Endothelial cell of umbilical vein (primary cell): Measurements from ENCODE around the gene ME3. TPM values are rescaled to one million over a fixed set of nuclear protein-coding genes. Genes with fewer than 3 reads are reported as not detected.

Experiments used
- Bru-seq: library from RNA; stranded (reverse); fragments of 400-500 nt; gene quantifications from one replicate; lab custom pipeline; 2021; lab: Mats Ljungman, UMichigan
- BruChase-seq, 2 experiments: library from RNA; stranded (reverse); fragments of 400-500 nt; gene quantifications; one replicate each; lab custom pipeline; 2021; lab: Mats Ljungman, UMichigan
- BruUV-seq: library from RNA; stranded (reverse); fragments of 400-500 nt; replicated peaks from 2 replicates; lab custom pipeline; 2021; lab: Mats Ljungman, UMichigan
- CTCF ChIA-PET: fragments of 300-600, 350-600 bp; sonication (Branson Sonifier 250); formaldehyde crosslinking; loops from one replicate; lab custom pipeline; 2021; ENCODE audit warnings: antibody characterized with exemption, inconsistent platforms; lab: Charles Lee
- POLR2A ChIA-PET: fragments of 300-600, 350-600 bp; sonication (Branson Sonifier 250); formaldehyde crosslinking; loops from one replicate; lab custom pipeline; 2021; ENCODE audit warnings: antibody characterized with exemption, inconsistent platforms; lab: Charles Lee
- DNase-seq: peaks from one replicate; pipeline ENCODE4 v3.0.0-alpha.2; 2011; ENCODE audit warnings: low read depth, low spot score
- FAIRE-seq: peaks from 2 replicates; lab custom pipeline; 2011; peaks lifted over from hg19 to GRCh38; lab: Jason Lieb, UNC
- H2AFZ ChIP-seq: 2 replicates; pipeline ENCODE4 v1.6.0; 2012; ENCODE audit warnings: low read depth, low read length, control low read depth, inconsistent platforms
- H3K27ac ChIP-seq: 2 replicates; pipeline ENCODE4 v1.5.1; 2011; ENCODE audit warnings: low read depth, mild to moderate bottlenecking, control low read depth, low read length, moderate library complexity; ENCODE audit not compliant: insufficient read depth
- H3K27me3 ChIP-seq, 2 experiments: 2 replicates each; pipeline versions ENCODE4 v1.6.0 to v1.6.1; 2011; ENCODE audit warnings: low read length in 2 of 2, mixed read lengths in 1 of 2; ENCODE audit not compliant: control insufficient read depth in 2 of 2, insufficient read depth in 2 of 2
- H3K36me3 ChIP-seq, 2 experiments: 2 replicates in 1 of 2; 3 replicates in 1 of 2; pipeline ENCODE4 v1.5.1; 2011; ENCODE audit warnings: low read length in 2 of 2, mild to moderate bottlenecking in 1 of 2, moderate library complexity in 1 of 2; ENCODE audit not compliant: control insufficient read depth in 2 of 2, insufficient read depth in 2 of 2; ENCODE audit errors: extremely low read depth in 1 of 2
- H3K4me1 ChIP-seq: 3 replicates; pipeline ENCODE4 v1.5.1; 2011; ENCODE audit warnings: mild to moderate bottlenecking, low read length; ENCODE audit not compliant: control insufficient read depth, insufficient read depth; ENCODE audit errors: extremely low read depth
- H3K4me2 ChIP-seq: 2 replicates; pipeline ENCODE4 v1.6.1; 2011; ENCODE audit warnings: low read length, control low read depth, mixed read lengths; ENCODE audit not compliant: insufficient read depth
- H3K4me3 ChIP-seq, 3 experiments: fragments of 200-600 bp in 1 of 3; sonication (generic), shearing (Covaris generic) in 1 of 3; replicated peaks in 1 of 3; 2 replicates each; pipeline ENCODE4 v1.5.1; 2011 to 2016; ENCODE audit warnings: control low read depth in 3 of 3, low read length in 3 of 3, mild to moderate bottlenecking in 2 of 3, inconsistent platforms in 1 of 3, low read depth in 1 of 3, moderate library complexity in 1 of 3; ENCODE audit not compliant: insufficient read depth in 1 of 3
- H3K79me2 ChIP-seq: 2 replicates; pipeline ENCODE4 v1.6.0; 2012; ENCODE audit warnings: low read length, inconsistent platforms; ENCODE audit not compliant: control insufficient read depth, insufficient read depth
- H3K9ac ChIP-seq: replicated peaks from 2 replicates; pipeline ENCODE3; 2011; ENCODE audit warnings: low read length, control low read depth; ENCODE audit not compliant: insufficient read depth; ENCODE audit errors: extremely low read depth
- H3K9me1 ChIP-seq: replicated peaks from 3 replicates; pipeline ENCODE4 v1.6.0; 2011; ENCODE audit warnings: mild to moderate bottlenecking, low read length; ENCODE audit not compliant: control insufficient read depth, insufficient read depth; ENCODE audit errors: extremely low read depth
- H3K9me3 ChIP-seq: replicated peaks from 2 replicates; pipeline ENCODE4 v1.5.1; 2012; ENCODE audit warnings: low read length, inconsistent platforms; ENCODE audit not compliant: control insufficient read depth, insufficient read depth
- H4K20me1 ChIP-seq: replicated peaks from 2 replicates; pipeline ENCODE3; 2011; ENCODE audit warnings: mild to moderate bottlenecking, low read length; ENCODE audit not compliant: control insufficient read depth, insufficient read depth; ENCODE audit errors: extremely low read depth
- EZH2 ChIP-seq: IDR thresholded peaks from 2 replicates; pipeline ENCODE4 v1.6.1; 2012; ENCODE audit warnings: borderline replicate concordance, low read depth, mild to moderate bottlenecking, moderate library complexity, low read length, inconsistent platforms; ENCODE audit not compliant: severe bottlenecking
- FOS ChIP-seq: IDR thresholded peaks from 2 replicates; pipeline ENCODE4 v1.6.1; 2011; ENCODE audit warnings: mild to moderate bottlenecking, low read length, moderate library complexity, borderline replicate concordance; ENCODE audit not compliant: insufficient read depth
- POLR2A ChIP-seq: IDR thresholded peaks from 2 replicates; pipeline ENCODE4 v1.6.1; 2012; ENCODE audit warnings: low read depth, mild to moderate bottlenecking, control low read depth, low read length
- POLR2AphosphoS5 ChIP-seq: IDR thresholded peaks from 2 replicates; pipeline ENCODE4 v1.6.1; 2012; ENCODE audit warnings: low read depth, mild to moderate bottlenecking, control low read depth, low read length, moderate library complexity; ENCODE audit not compliant: insufficient read depth
- dilution Hi-C: fragments of 300-500 bp; cut with MboI; formaldehyde crosslinking; loops from one replicate; pipeline ENCODE4 v1.15.0; 2019; ENCODE audit warnings: low sequenced_read_pairs; ENCODE audit not compliant: extremely low pct_ligation_motif_present
- intact Hi-C: fragments of 100-400 bp; cut with micrococcal nuclease; formaldehyde crosslinking; loops from one replicate; pipeline ENCODE4 v1.10.0; 2022
- long read RNA-seq: library from polyadenylated mRNA; stranded (forward); transcript quantifications from one replicate; pipeline ENCODE4 v2.0.0, GENCODE V29; 2021
- polyA minus RNA-seq, 3 experiments: library from RNA; depleted of rRNA, polyadenylated mRNA; stranded (reverse); fragments of >200 nt; gene quantifications; 1 replicate in 1 of 3; 2 replicates in 2 of 3; pipeline ENCODE4 v1.2.3, GENCODE V29; 2011
- polyA plus RNA-seq, 4 experiments: library from polyadenylated mRNA; depleted of rRNA in 3 of 4; stranded (reverse) in 3 of 4; unstranded in 1 of 4; fragments of >200 nt; gene quantifications; 2 replicates each; pipeline versions ENCODE4 v1.2.1 to v1.2.3, GENCODE V29; 2011 to 2012; ENCODE audit warnings: missing spikeins in 1 of 4
- total RNA-seq: library from RNA; stranded (reverse); gene quantifications from 2 replicates; pipeline ENCODE4 v1.2.3, GENCODE V29; 2021
- TF ChIP-seq, protein P1 (sequence below), 2 donors: IDR thresholded peaks; 1 replicate in 1 of 2; 2 replicates in 1 of 2; pipeline ENCODE4 v1.5.1; 2011; ENCODE audit warnings: low read length in 2 of 2, mild to moderate bottlenecking in 2 of 2, moderate library complexity in 2 of 2, control low read depth in 1 of 2, inconsistent platforms in 1 of 2, low read depth in 1 of 2; ENCODE audit not compliant: insufficient read depth in 1 of 2; ENCODE audit errors: extremely low read depth in 1 of 2
- TF ChIP-seq, protein P2 (sequence below): IDR thresholded peaks from 2 replicates; pipeline ENCODE4 v1.6.1; 2011; ENCODE audit not compliant: insufficient read depth, insufficient read length

The ME3 gene
- total RNA-seq (26.9 and 27.2 TPM in 2 replicates), polyA plus RNA-seq (30.4 and 36.8 TPM in 2 replicates), polyA minus RNA-seq (65.4 and 90.5 TPM in 2 replicates), Bru-seq, nascent RNA (percentile 71 among the genes with signal in this experiment), BruChase-seq, experiment 1, labeled RNA remaining after a 6-hour chase (percentile 52 among the genes with signal in this experiment), BruChase-seq, experiment 2, labeled RNA remaining after a 2-hour chase (percentile 56 among the genes with signal in this experiment)
- polyA plus RNA-seq (2011; cell fraction: cytosol; rRNA removed), result 18.5 and 22.6 TPM in 2 replicates
- polyA plus RNA-seq (2011; cell fraction: nucleus; rRNA removed), result 172 and 174 TPM in 2 replicates
- polyA plus RNA-seq (2012), result 20.1 and 20.2 TPM in 2 replicates
- polyA minus RNA-seq (2011; cell fraction: cytosol; rRNA and poly(A)+ RNA removed), result 3.4 TPM
- 112 and 126 TPM in 2 replicates for polyA minus RNA-seq (2011; cell fraction: nucleus; rRNA and poly(A)+ RNA removed)
- long read RNA-seq, transcript ME3-212 (15 exons, 2,311 nt), result minor isoform, 14 of 73 reads
- long read RNA-seq, transcript ME3-202 (14 exons, 2,240 nt), result major isoform, 17 of 73 reads
- long read RNA-seq, partial matches to known transcripts, result 9 of 73 reads
- long read RNA-seq, other reads (novel, unspliced or antisense), result 32 of 73 reads

DNA sequence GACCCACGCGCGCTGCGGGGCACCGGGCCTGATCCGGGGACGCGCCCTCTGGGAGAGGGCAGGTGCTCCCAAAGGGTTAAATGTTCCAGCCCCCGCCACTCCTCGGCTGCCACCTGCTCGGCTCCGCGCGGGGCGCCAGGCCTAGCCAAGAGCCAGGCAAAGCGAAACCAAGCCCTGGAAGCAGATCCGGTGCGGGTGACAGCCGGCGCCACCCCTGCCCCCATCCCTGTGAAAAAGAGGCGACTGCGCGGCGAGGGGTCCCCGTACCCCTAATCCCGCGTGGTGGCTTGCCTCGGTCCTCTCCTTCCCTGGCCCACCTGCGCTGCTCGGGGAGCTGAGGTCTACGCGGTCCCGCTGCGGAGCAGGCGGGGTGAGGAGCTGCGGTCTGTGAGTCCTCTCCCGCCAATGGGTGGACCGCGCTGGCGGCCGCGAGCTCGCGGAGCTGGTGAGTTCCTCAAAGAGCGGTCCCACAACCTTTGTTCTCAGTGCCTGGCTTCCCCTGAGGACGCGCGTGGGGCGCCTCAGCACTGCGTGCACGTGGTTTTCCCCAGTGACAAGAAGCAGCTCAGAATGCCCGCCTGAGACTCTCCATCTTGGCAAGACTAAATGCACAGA lies at the start of gene ME3:
TSS of gene ME3 (minus strand) at position 610 of the 615 bp plus-strand sequence.
- Histone ChIP-seq H3K4me1 (peaks cover 31% of the 10 kb centered on the region), H3K9me1 (no peaks in the 10 kb centered on the region), H3K27ac (peak within 1 kb of the TSS; percentile 91), H3K36me3 (no peaks in the 10 kb centered on the region), H3K27me3 (no peaks in the 10 kb centered on the region), H3K9ac (peak within 1 kb of the TSS; percentile 91), H3K4me3 (peak within 1 kb of the TSS; percentile 60 to 88 (median 85)), H4K20me1 (no peaks in the 10 kb centered on the region), H3K79me2 (peaks cover 21% of the 10 kb centered on the region), H3K4me2 (peak within 1 kb of the TSS; percentile 99), H2AFZ (peak within 1 kb of the TSS; percentile 74), H3K9me3 (no peaks in the 10 kb centered on the region)
- TSS peak; percentile 41 for BruUV-seq
- CTCF ChIA-PET, result interaction anchor here (0.6 to 3.9 kb wide), 10 partner anchors 9 to 215 kb away, joined by 3 to 21 read pairs (median 6); partner anchors contain the start of gene PRSS23
- dilution Hi-C loops, result no loop called here
- TF ChIP-seq EZH2 (no peak), POLR2A (peak; percentile 80), POLR2AphosphoS5 (peak; percentile 52)
- intact Hi-C loops, result loop anchor here (1.0 to 5.0 kb wide), 7 partner anchors 39 to 213 kb away; no protein-coding TSS in a partner anchor
- peak; percentile 80 for DNase-seq
- FAIRE-seq, result peak; percentile 33
- POLR2A ChIA-PET, result interaction anchor here (1.0 kb wide), 2 partner anchors 69 to 128 kb away, joined by 3 read pairs; partner anchors contain the start of gene PRSS23

GRCh38 chr11:86722006-86722405 lies 49.6 kb upstream of the ME3 start:
- Histone ChIP-seq H3K9me1 (no peaks in the 10 kb centered on the region), H3K4me1 (peaks cover 31% of the 10 kb centered on the region), H3K4me3 (no peak overlapping the region), H3K27ac (no peak overlapping the region), H2AFZ (no peak overlapping the region), H3K9me3 (no peaks in the 10 kb centered on the region), H3K4me2 (no peak overlapping the region), H3K27me3 (no peaks in the 10 kb centered on the region), H3K79me2 (no peaks in the 10 kb centered on the region), H3K36me3 (no peaks in the 10 kb centered on the region), H4K20me1 (no peaks in the 10 kb centered on the region), H3K9ac (no peak overlapping the region)
- TF ChIP-seq, protein P1, sequence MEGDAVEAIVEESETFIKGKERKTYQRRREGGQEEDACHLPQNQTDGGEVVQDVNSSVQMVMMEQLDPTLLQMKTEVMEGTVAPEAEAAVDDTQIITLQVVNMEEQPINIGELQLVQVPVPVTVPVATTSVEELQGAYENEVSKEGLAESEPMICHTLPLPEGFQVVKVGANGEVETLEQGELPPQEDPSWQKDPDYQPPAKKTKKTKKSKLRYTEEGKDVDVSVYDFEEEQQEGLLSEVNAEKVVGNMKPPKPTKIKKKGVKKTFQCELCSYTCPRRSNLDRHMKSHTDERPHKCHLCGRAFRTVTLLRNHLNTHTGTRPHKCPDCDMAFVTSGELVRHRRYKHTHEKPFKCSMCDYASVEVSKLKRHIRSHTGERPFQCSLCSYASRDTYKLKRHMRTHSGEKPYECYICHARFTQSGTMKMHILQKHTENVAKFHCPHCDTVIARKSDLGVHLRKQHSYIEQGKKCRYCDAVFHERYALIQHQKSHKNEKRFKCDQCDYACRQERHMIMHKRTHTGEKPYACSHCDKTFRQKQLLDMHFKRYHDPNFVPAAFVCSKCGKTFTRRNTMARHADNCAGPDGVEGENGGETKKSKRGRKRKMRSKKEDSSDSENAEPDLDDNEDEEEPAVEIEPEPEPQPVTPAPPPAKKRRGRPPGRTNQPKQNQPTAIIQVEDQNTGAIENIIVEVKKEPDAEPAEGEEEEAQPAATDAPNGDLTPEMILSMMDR (IDR thresholded peaks at IDR 0.05; ENCODE audit: extremely low read depth in 1 of 2, insufficient read depth in 1 of 2, low read depth in 1 of 2, low read length in 2 of 2), result no peak
- TF ChIP-seq FOS (peak; percentile 44), POLR2AphosphoS5 (no peak)
- TF ChIP-seq, protein P2, sequence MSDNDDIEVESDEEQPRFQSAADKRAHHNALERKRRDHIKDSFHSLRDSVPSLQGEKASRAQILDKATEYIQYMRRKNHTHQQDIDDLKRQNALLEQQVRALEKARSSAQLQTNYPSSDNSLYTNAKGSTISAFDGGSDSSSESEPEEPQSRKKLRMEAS, result no peak
- DNase-seq, result no peak
- ChIA-PET CTCF (interaction anchor here (1.0 to 1.4 kb wide), 7 partner anchors 12 to 115 kb away, joined by 3 to 8 read pairs (median 4); no protein-coding TSS in a partner anchor), POLR2A (no interaction called here)
- dilution Hi-C loops, result no loop called here
- no TSS peak for BruUV-seq
- intact Hi-C loops, result loop anchor here (5.0 kb wide), 1 partner anchor 265 kb away; no protein-coding TSS in a partner anchor
- FAIRE-seq, result no peak
